Nucleus accumbens (tissue), 56 donors: ENCODE measurements around the gene NGF.
"Not testable (repeated sequence)": the region's sequence is repeated elsewhere in the genome, so short reads cannot be mapped to it uniquely, and the experiment has no call there.

ENCODE experiments used
- DNase-seq, 56 donors: peaks; one replicate each; lab custom pipeline; 2025; lab: John Stamatoyannopoulos, UW

The NGF gene

GRCh38 chr1:115311474-115311989, 26.5 kb downstream of the NGF start:
- DNase-seq: no peak

- no peak for DNase-seq
Measured at GRCh38 chr1:115310581-115311473, 27.2 kb downstream of the NGF start.

DNA sequence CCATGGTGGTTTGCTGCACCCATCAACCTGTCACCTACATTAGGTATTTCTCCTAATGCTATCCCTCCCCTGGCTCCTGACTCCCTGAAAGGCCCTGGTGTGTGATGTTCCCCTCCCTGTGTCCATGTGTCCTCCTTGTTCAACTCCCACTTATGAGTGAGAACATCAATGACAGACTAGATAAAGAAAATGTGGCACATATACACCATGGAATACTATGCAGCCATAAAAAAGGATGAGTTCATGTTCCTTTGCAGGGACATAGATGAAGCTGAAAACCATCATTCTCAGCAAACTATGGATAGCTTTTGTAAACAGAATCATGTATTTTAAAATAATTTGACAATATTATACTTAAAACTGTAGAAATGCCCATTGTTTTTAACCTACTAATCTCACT, 28.5 kb downstream of the NGF start:
- DNase-seq: not testable (repeated sequence)

DNA sequence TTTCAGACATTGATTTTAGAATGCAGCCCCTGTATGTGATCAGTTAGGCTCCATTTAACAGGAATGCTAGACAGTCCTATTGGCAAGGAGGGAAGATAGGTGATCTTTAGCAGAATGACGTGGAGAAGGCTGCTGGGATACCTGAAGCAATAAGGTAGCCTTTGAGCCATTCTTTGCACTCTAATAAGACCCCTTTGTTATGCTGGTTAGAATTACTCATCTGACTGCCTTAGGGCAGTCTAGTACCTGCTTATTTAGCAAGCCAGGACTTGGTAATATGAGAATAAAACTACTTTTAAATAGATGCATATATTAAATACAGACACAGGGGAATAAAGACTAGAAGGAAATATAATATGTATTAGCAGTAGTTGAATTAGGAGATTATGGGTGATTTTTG, 29.1 kb downstream of the NGF start:
- DNase-seq: no peak

GRCh38 chr1:115307661-115308060, 30.4 kb downstream of the NGF start:
- DNase-seq: no peak

DNA sequence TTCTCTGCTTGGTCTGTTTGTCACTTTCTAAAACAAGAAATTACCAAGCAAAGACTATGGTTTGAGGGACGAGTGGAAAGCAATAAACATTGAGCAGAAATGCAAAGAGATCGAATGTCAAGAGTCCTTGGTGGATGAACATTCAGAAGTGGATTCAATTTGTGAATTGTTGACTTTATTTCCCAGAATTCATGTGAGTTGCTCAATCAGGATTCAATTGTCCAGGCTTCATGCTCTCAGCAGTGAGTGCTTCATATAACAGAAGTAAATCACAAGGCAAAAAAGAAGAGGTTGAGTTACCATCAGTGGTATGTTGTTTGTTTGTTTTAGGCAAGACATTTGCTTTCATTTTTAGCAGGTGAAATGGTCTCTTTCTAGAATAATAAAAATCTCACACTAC, 31.9 kb downstream of the NGF start:
- DNase-seq: no peak

GRCh38 chr1:115303364-115303763, 34.7 kb downstream of the NGF start:
- DNase-seq: no peak

DNA sequence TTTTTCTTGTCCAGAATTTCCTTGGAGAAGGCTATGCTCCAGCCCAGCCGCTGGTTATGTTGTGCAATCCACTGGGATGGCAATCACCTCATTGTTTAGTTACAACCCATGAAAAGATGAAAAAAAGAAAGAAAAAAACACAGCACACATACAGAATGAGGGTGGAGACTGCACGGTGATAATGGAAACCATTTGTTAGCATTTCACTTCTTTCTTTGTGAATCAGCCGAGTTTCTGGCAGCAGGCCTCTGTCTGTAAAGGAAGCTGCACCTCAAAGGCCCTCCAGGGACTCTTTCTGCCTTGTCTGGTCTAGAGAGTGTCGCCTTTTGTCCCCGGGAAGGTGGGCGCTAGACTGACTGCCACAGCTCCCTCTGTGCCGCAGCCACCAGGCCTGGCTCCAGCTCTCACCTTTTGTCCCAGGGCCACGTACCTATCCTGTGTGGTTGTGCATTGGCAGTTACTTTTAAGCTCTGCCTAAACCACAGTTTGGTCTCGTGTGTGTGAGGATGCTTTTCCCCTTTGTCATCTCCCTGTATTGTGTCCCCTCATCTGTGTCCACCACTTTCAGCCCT, 35.6 kb downstream of the NGF start:
- no peak for DNase-seq

DNA sequence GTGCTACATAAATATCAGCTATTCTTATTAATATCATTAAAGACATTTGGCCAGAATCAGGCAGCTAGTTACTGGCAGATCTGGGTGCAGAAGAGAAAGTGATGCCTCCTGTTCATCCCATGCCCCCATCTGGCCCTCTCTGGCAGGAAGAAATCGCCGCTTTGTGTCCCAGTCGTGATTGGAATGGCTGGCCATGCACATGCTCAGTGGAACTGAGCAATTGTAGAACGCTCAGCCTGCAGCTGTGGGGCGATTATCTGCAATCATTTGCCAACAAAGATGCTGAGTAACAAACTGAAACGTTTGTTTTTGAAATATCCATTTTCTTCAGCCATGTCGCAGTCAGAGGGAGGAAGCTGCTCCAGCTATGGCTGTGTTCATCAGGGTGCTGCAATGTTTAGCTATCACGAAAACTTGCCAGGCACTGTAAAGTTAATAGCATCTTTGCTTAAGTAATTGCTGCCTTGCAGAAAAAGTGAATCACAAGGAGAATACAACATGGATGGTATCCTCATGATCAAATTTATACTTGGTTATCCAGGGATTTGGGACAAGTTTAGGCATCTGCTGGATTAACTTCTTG, 36.5 kb downstream of the NGF start:
- DNase-seq: peak in 26 of 56 donors; percentile 2 to 53 (median 13)

GRCh38 chr1:115300087-115300876, 37.8 kb downstream of the NGF start:
- DNase-seq: no peak

GRCh38 chr1:115299266-115299665, 38.8 kb downstream of the NGF start:
- no peak for DNase-seq

GRCh38 chr1:115296981-115297380, 41.1 kb downstream of the NGF start:
- DNase-seq: no peak

GRCh38 chr1:115295904-115296696, 41.9 kb downstream of the NGF start:
- no peak for DNase-seq

DNA sequence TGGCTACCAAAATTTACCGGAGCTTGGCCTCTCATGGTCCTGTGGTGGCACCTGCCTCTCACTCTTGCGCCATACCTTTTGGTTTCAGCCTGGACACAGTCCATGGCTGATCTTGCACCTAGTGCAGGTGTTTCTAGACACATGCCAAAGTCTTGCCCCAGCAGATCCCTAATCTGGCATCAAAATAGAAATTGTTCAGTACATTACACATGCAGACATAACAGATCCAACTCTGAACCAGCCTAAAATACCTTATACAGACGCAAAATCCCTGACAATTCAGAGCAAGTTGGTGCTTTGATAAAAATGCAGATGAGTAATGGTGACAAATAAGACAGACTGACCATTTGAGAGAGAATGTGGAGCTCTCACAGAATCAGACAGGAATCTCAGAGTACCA, 44.1 kb downstream of the NGF start:
- DNase-seq: no peak

DNA sequence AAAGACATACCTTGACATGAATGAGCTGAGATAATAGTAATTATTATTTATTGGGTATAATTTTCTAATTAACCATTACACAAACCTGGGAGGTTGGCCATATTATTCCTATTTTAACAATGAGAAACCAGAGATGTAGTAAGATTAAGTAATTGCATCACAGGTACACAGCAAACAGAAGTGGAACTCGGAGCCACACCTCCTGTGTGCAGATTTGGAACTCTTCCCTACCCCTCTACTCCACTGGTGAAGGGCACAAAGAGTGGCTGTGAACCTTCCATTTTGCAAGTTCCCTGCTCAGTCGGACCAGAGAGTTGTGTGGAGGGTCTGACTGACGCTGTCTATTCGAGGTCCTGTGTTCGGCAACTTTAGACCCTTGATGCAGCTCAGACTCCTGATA, 45.0 kb downstream of the NGF start:
- no peak for DNase-seq

GRCh38 chr1:115291741-115292140, 46.3 kb downstream of the NGF start:
- no peak for DNase-seq

DNA sequence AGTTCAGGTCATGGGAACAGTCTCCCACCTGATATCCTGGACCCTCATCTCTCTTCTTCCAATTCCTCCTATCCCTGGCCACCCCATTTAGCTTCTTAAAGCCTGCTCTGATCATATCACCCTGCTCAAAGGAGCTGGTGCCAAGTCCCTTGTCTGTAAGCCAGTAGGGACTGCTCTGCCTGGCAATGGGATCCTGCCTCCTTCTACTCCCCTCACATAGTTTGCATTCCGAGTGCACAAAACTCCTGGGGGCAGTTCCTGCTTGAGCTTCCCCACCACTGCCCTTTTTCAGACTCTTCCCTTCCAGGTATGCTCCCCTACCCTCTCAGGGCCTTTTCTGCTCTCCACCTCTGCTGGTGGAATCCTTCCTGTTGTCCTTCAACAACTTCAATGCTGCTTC, 48.1 kb downstream of the NGF start:
- no peak for DNase-seq

DNA sequence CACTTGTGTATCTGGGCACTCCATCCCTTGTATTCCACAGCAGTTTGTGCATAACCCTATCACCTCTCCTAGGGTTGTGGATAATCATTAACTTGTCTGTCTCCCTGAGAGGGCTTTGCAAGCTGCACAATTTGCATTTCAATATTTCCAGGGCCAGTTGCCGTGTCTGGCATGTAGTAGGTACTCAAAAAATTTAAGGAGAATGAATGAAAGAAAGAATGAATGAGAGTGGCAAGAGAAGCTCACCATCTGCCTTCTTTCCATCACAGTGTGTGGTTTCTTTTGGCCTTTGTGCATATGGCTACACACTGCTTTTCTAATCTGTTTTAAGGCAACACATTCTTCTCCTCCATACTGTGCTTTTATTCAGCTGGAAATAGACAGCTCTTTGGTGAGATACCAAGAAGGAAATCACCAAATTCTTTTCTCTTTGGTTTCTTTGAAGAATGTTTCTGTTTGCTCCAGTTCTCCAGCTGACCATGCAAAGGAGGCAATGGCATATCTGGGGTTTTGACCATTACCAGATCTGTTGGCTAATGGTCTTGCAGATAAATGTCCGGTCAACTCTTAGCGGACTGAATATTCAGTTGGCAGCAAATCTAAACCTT, 49.4 kb downstream of the NGF start:
- no peak for DNase-seq

DNA sequence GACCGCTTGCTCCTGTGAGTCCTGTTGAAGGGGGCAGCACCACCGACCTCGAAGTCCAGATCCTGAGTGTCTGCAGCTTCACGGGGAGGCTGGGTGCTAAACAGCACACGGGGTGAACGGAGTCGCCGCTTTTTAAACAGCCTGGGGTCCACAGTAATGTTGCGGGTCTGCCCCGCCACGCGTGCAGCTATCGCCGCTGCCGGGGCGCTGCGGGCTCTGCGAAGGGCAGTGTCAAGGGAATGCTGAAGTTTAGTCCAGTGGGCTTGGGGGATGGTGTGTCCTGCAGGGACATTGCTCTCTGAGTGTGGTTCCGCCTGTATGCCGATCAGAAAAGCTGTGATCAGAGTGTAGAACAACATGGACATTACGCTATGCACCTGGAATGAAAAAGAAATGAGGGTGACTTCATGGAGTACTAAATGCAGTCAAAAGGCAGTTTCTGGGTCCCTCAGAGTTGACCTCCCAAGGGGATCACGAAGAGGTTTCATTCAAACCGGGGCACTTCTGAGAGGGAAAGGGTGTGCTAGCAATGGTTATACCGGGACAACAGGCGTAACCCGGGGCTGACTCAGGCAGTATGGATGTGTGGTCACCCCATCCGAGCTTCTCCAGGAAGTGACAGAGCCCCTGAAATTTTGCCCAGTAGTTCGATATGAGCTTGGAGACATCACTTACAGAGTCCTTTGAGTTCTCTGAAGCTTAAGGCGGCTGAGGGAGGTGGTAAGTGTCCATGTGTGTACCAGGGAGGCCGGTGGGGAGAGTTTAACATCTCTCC, 51.4 kb downstream of the NGF start:
- no peak for DNase-seq
